HEK293T (cell line): Measurements from ENCODE around the gene BGN.

ENCODE experiments used
- BHLHE40 ChIP-seq: fragments of 450-650 bp; IDR thresholded peaks from 2 replicates; pipeline ENCODE4 v1.6.1; 2016; ENCODE audit warnings: mild to moderate bottlenecking, moderate library complexity, borderline replicate concordance
- ELF4 ChIP-seq: fragments of 450-650 bp; IDR thresholded peaks from 2 replicates; pipeline ENCODE4 v1.6.1; 2017; ENCODE audit warnings: antibody characterized with exemption
- FOXK2 ChIP-seq: fragments of 450-650 bp; IDR thresholded peaks from 2 replicates; pipeline ENCODE4 v1.6.1; 2016; ENCODE audit warnings: mild to moderate bottlenecking
- FOXM1 ChIP-seq: fragments of 450-650 bp; IDR thresholded peaks from 2 replicates; pipeline ENCODE4 v1.6.1; 2017; ENCODE audit warnings: mild to moderate bottlenecking, borderline replicate concordance
- HDGF ChIP-seq: fragments of 450-650 bp; IDR thresholded peaks from 2 replicates; pipeline ENCODE4 v1.6.1; 2017; ENCODE audit warnings: antibody characterized with exemption, borderline replicate concordance
- L3MBTL2 ChIP-seq: fragments of 450-650 bp; conservative IDR thresholded peaks from 2 replicates; pipeline ENCODE4 v1.6.1; 2016; ENCODE audit warnings: mild to moderate bottlenecking
- LEF1 ChIP-seq: fragments of 450-650 bp; IDR thresholded peaks from 2 replicates; pipeline ENCODE4 v1.6.1; 2017; ENCODE audit warnings: mild to moderate bottlenecking, borderline replicate concordance
- NFRKB ChIP-seq: fragments of 450-650 bp; IDR thresholded peaks from 2 replicates; pipeline ENCODE4 v1.6.1; 2016; ENCODE audit warnings: mild to moderate bottlenecking, moderate library complexity
- SP1 ChIP-seq: fragments of 450-650 bp; IDR thresholded peaks from 2 replicates; pipeline ENCODE4 v1.6.1; 2017
- SUZ12 ChIP-seq: fragments of 450-650 bp; IDR thresholded peaks from 2 replicates; pipeline ENCODE4 v1.6.1; 2016; ENCODE audit warnings: mild to moderate bottlenecking
- TARDBP ChIP-seq: fragments of 450-650 bp; IDR thresholded peaks from 2 replicates; pipeline ENCODE4 v1.6.1; 2016
- ZNF384 ChIP-seq: fragments of 450-650 bp; IDR thresholded peaks from 2 replicates; pipeline ENCODE4 v1.6.1; 2016
- TF ChIP-seq, protein P1 (sequence below): fragments of 450-650 bp; IDR thresholded peaks from 2 replicates; pipeline ENCODE4 v1.6.1; 2016

DNA sequence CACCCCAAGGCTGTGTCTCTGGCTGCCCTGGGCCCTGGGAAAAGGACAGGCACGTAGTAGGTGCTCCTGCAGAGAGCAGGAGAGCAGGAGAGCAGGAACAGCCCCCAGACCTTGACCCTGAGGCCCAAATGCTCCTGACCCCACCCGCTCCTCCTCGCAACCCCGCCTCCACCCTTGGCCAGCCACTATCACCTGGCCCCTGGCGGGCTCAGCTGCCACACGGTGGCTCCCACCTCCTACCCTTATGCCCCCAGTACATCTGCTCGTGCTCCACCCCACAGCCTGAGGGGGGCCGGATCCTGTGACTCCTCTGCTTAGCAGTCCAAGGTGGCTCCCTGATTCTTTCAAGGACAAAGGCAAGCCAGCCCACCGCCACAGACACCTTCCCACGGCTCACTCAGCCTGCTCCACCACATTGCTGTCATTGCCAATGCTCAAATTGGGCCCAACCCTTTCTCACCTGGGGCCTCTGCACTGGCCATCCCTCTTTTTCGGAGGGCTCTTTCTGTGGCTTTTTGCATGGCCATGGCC lies 19.0 kb upstream of the BGN start:
- no peak for TF ChIP-seq ELF4
- TF ChIP-seq FOXM1 = no peak
- no peak for TF ChIP-seq FOXK2
- no peak for TF ChIP-seq HDGF
- no peak for TF ChIP-seq TARDBP
- TF ChIP-seq BHLHE40 = no peak
- no peak for TF ChIP-seq L3MBTL2
- no peak for TF ChIP-seq NFRKB
- no peak for TF ChIP-seq SP1
- TF ChIP-seq, protein P1, sequence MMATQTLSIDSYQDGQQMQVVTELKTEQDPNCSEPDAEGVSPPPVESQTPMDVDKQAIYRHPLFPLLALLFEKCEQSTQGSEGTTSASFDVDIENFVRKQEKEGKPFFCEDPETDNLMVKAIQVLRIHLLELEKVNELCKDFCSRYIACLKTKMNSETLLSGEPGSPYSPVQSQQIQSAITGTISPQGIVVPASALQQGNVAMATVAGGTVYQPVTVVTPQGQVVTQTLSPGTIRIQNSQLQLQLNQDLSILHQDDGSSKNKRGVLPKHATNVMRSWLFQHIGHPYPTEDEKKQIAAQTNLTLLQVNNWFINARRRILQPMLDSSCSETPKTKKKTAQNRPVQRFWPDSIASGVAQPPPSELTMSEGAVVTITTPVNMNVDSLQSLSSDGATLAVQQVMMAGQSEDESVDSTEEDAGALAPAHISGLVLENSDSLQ = no peak
- TF ChIP-seq LEF1 = no peak
- no peak for TF ChIP-seq SUZ12
- no peak for TF ChIP-seq ZNF384
